GM12892 (cell line): ENCODE data around the gene SESTD1.

Source experiments
- POLR2A ChIP-seq: IDR thresholded peaks from 2 replicates; pipeline ENCODE4 v1.6.1; 2011; ENCODE audit warnings: low read depth, low read length, control low read depth
- POLR2AphosphoS5 ChIP-seq: IDR thresholded peaks from 2 replicates; pipeline ENCODE4 v1.6.1; 2011; ENCODE audit warnings: low read depth, low read length, control low read depth
- TAF1 ChIP-seq: IDR thresholded peaks from 2 replicates; pipeline ENCODE4 v1.6.1; 2011; ENCODE audit warnings: low read depth, mild to moderate bottlenecking, control low read depth, low read length, borderline replicate concordance

- TF ChIP-seq POLR2A (no peak), POLR2AphosphoS5 (no peak), TAF1 (no peak)
These were observed 192.7 kb downstream of the SESTD1 start for GRCh38 chr2:179071810-179072355.
